Activated T-cell treated with anti-CD3 and anti-CD28 coated beads for 48 hours (primary cell): ENCODE measurements around the gene MED27.

ENCODE experiments used
- DNase-seq: peaks from one replicate; pipeline ENCODE4 v3.0.0-alpha.2; 2020; ENCODE audit warnings: low read depth

MED27 gene

GRCh38 chr9:131919216-131919615, 160.5 kb downstream of the MED27 start:
- no peak for DNase-seq

DNA sequence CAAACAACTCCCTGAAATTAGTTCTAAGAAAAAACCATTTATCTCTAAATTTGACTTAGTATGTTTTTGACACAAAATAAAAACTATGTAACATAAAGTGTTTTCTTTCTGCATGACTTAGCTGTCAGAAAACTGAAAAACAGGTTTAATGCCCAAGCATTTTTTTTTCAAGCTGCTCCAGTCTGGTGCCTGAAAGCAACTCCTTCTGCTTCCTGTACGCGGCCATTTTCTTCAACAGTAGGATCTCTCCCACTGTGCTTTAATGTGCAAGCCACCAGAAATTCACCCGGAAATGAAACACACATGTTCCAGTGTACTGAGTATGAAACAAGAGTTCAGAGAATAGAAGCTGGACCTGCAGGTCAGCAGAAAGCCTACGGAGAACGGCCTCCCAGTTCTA, 161.2 kb downstream of the MED27 start:
- DNase-seq, result no peak

DNA sequence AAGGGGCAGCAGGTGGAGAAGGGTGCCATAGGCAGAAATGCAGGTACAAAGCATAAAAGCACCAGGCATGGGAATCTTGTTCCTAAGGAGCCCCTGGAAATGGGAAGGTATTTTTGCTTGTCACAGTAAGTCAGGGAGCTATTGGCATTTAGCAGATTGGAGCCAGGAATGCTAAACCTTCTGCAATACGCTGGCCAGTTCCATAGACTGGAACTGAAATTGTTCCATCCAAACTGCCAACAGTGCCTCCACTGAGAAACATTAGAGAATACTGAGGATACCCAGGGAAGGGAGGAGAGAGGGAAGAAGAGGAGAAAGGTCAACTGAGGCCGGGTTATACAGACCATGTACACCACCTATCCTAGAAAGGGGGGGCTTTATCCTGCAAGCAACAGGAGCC, 162.7 kb downstream of the MED27 start:
- DNase-seq, result no peak

- DNase-seq, result no peak
Observed at GRCh38 chr9:131915181-131915580, 164.5 kb downstream of the MED27 start.

- no peak for DNase-seq
Observed at GRCh38 chr9:131912671-131913070, 167.0 kb downstream of the MED27 start.

GRCh38 chr9:131912069-131912468, 167.6 kb downstream of the MED27 start:
- no peak for DNase-seq

DNA sequence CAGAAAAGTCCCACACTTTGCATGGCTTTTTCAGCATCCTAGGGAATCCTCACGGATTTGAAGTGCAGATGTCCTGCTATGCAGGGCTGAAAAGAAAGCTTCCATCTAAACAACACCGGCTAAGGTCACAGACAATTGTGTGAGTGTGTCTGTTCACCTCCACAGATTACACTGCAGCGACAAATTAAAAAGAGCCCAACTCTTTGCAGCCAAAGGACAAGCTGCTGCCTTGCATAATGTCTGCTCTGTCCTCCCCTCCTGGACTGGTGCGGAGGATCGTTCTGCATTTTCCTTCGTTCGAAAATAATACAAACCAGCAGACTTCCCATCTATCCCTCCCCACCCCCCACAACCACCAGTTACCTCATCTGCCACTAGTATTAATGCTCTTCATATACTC, 169.1 kb downstream of the MED27 start:
- DNase-seq, result no peak

DNA sequence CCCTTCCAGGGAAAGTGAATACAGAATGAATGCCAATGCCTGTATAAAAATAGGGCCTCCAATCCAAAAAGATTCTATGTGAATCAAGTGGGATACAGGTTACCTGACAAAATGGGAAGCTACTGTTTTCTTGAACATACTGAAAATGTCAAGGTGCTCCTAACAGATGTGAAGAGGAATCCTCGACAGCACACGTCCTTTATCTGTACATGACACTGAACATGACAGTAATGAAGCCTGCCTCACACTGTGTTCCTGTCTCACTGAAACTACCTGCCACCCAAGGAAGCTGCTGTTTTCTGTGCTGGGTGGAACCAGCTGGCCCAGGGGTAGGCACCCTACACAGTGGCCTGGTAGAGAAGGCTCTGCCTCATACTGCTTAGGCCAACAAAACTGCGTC, 174.5 kb downstream of the MED27 start:
- DNase-seq, result no peak

- no peak for DNase-seq
Observed at GRCh38 chr9:131899296-131900228, 180.1 kb downstream of the MED27 start.

- no peak for DNase-seq
Observed at GRCh38 chr9:131892902-131893500, 186.7 kb downstream of the MED27 start.

DNA sequence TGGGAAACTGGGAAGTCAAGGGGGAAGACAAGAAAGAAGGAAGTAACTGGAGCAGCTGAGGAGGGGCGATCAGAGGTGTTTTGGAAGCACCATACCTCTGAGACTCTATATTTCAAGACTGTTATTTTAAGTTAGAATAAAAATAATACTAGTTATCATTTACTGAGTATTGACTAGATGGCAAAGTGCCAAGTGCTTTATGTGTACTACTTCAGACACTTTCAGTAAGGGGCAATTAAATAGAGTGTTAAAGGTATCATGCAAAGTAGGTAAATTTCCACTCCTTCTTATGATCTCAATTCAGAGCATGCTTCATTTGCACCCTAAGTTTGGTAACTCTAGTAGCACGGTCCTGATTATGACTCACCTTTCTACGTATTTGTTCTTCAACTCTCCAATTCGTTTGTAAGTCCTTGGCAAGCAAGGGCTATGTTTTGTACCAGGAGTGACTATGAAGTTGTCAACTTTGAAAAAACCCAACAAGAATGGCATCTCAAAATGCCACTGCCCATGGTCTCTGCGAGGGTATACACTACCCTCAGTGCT, 187.4 kb downstream of the MED27 start:
- no peak for DNase-seq

GRCh38 chr9:131891598-131891997, 188.1 kb downstream of the MED27 start:
- DNase-seq, result no peak

- DNase-seq, result no peak
Observed at GRCh38 chr9:131889437-131890251, 190.0 kb downstream of the MED27 start.

DNA sequence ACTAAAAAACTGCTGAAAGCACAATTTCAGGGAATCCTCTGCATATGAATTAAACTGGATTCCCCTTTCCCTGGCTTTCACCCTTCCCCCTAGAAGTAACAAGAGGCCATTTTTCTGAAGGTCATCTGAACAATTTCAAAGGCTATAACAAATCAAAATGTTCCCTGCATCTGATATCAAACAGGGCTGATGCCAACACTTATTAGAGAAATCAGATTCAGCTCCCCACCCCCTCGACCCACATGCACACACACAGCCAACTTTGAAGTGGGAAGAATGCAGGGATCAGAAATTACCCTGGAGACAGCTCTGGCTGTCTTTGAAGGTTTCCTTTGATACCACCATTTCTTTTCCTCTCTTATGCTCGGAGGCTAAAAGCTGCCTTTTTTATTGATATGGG, 190.7 kb downstream of the MED27 start:
- DNase-seq, result no peak

GRCh38 chr9:131887680-131888079, 192.0 kb downstream of the MED27 start:
- DNase-seq, result no peak

GRCh38 chr9:131886826-131887225, 192.8 kb downstream of the MED27 start:
- DNase-seq, result no peak

DNA sequence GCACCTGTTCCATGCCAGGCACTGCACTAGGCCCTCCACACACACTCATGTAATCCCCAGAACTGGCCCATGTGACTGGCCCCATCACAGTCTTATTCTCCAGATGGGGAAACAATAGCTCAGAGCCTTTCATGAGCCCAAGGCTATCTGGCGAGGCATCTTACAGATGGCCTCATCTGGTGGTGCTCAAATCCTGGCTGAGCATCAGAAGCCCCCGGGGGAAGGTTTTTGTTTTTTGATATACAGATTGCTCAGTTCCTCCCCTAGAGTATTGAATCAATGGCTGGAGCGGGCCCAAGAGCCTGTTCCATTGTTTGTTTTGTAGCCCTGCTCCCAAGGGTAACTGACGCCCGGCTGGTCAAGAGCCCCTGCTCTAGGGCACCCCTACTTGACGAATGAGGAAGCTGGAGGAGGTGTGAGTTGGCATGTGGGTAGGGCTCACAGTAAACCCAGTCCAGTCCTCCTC, 194.5 kb downstream of the MED27 start:
- no peak for DNase-seq

GRCh38 chr9:131884222-131884621, 195.4 kb downstream of the MED27 start:
- DNase-seq, result no peak

DNA sequence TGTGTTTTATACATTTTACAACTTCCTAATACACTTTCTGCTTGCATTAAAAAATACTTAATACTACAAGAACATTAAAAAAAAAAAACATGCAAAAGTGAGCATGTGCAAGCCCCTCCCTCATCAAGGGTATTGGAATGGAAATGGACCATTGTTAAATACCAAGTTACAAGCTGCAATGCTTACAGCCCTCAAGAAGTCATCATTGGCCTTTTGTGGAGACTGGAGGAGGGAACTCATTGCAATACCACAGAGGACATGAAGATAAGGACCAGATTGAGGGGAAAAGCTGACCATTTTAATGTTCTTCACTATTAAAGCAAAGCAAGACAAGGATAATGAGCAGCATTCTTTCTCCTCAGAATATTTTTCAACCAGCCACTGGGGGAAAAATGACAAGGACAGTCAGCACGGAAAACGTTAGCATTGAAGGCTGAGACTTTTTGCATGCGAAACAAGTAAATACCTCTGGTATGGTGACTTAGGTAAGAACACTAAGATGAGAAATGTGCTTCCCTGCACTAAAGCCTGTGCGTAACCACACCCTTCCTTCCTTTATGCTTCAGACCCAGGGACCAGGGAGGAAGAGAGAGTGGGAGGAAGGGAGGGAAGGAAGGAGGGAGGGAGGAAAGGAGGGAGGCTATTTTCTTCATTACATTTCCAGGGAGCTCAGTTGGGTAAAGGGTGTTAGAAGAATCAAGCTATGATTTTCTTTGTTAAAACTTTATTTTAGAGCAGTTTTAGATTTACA, 198.7 kb downstream of the MED27 start:
- DNase-seq, result no peak

DNA sequence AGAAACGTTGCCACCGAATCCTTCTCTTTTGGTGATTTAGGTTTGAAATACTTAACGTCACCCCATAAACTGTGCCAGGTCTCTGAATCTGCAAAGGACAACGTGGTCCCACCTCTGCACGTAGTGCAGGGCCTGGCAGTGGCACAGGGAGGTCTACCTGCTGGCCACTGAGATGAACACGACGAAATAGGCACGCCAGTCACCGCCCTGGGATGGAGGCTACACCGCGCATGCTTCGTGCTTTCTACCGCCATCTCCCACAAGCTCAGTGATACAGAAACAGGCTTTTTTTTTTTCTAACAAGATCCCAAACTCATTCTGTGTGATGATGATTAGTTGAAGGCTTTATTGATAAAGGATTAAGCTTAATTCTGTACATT, 199.8 kb downstream of the MED27 start:
- DNase-seq, result no peak

GRCh38 chr9:131879181-131879910, 200.3 kb downstream of the MED27 start:
- no peak for DNase-seq
